SK-N-MC (cell line): ENCODE measurements around the gene DNPH1.

Experiments used
- EZH2 ChIP-seq: fragments of 200-600 bp; sonication (generic); IDR thresholded peaks from one replicate; pipeline ENCODE4 v1.6.1; 2017; ENCODE audit warnings: antibody characterized with exemption
- POLR2AphosphoS5 ChIP-seq: IDR thresholded peaks from 2 replicates; pipeline ENCODE4 v1.6.1; 2012; ENCODE audit warnings: mild to moderate bottlenecking, low read depth, low read length, borderline replicate concordance

GRCh38 chr6:43187821-43188220 is 41.5 kb downstream of the DNPH1 start:
- no peak for TF ChIP-seq POLR2AphosphoS5
- TF ChIP-seq EZH2, result no peak
